Activated naive CD4-positive, alpha-beta T cell treated with anti-CD3 and anti-CD28 coated beads for 36 hours (primary cell): ENCODE measurements around the gene SYTL2. TPM values are rescaled to one million over a fixed set of nuclear protein-coding genes. Genes with fewer than 3 reads are reported as not detected.
"Not testable (repeated sequence)": the region's sequence is repeated elsewhere in the genome, so short reads cannot be mapped to it uniquely, and the experiment has no call there.

Experiments
- CTCF ChIA-PET: fragments of 350-600 bp; sonication (Branson Sonifier 250); formaldehyde crosslinking; loops from one replicate; lab custom pipeline; 2021; ENCODE audit warnings: antibody characterized with exemption; lab: Charles Lee
- DNase-seq: peaks from one replicate; pipeline ENCODE4 v3.0.0-alpha.2; 2020
- H3K27ac Mint-ChIP-seq: one replicate; pipeline ENCODE4 v1.8.0; 2021; ENCODE audit warnings: mild to moderate bottlenecking, mixed read lengths
- H3K27me3 Mint-ChIP-seq: one replicate; pipeline ENCODE4 v1.8.0; 2021; ENCODE audit warnings: low read depth, mixed read lengths
- H3K36me3 Mint-ChIP-seq: one replicate; pipeline ENCODE4 v1.8.0; 2021; ENCODE audit warnings: low read depth, mixed read lengths
- H3K4me1 Mint-ChIP-seq: one replicate; pipeline ENCODE4 v1.8.0; 2021; ENCODE audit warnings: low read depth, mixed read lengths
- H3K4me3 Mint-ChIP-seq: one replicate; pipeline ENCODE4 v1.8.0; 2021; ENCODE audit warnings: mild to moderate bottlenecking, moderate library complexity, mixed read lengths
- H3K9me3 Mint-ChIP-seq: one replicate; pipeline ENCODE4 v1.8.0; 2021; ENCODE audit warnings: mixed read lengths
- intact Hi-C: fragments of 100-400 bp; cut with micrococcal nuclease; formaldehyde crosslinking; loops from one replicate; pipeline ENCODE4 v1.15.1; 2023
- total RNA-seq, 2 experiments: library from RNA; stranded (reverse); gene quantifications; one replicate each; pipeline ENCODE4 v1.2.3, GENCODE V29; 2021

Gene SYTL2
- total RNA-seq, 2 experiments from 2014 or later = 13.8 to 13.9 TPM

DNA sequence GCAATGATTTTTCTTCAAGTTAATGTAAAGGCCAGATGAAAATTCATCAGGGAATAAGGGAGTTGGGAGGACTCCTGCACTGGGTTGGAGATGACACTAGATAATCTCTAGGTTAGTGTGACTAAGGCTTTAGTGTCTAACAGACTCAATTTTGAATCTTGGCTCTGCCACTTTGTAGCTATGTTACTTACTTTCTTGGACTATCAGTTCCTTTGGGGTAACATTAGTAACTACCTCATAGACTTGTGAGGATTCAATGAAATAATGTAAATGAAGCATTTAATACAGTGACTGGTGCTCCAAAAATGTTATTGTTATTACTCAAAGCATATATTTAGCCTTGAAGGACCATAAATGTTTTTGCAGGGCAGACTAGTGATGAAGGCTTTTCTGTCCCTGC, 115.4 kb downstream of the SYTL2 start:
- H3K27me3 Mint-ChIP-seq = no peaks in the 10 kb centered on the region
- no peaks in the 10 kb centered on the region for H3K9me3 Mint-ChIP-seq
- no peaks in the 10 kb centered on the region for H3K36me3 Mint-ChIP-seq
- no peak overlapping the region for H3K4me3 Mint-ChIP-seq
- CTCF ChIA-PET = interaction anchor here (0.7 to 3.6 kb wide), 5 partner anchors 11 to 159 kb away, joined by 3 to 21 read pairs (median 7); partner anchors contain the start of genes CCDC83 and CCDC89
- intact Hi-C loops = loop anchor here (2.0 to 5.0 kb wide), 4 partner anchors 115 to 522 kb away; partner anchors contain the start of genes CCDC83 and SYTL2
- DNase-seq = no peak
- H3K4me1 Mint-ChIP-seq = peaks cover 33% of the 10 kb centered on the region
- no peak overlapping the region for H3K27ac Mint-ChIP-seq

- H3K4me1 Mint-ChIP-seq = peaks cover 22% of the 10 kb centered on the region
- no peaks in the 10 kb centered on the region for H3K36me3 Mint-ChIP-seq
- intact Hi-C loops = loop anchor here (2.0 kb wide), 3 partner anchors 116 to 160 kb away; partner anchors contain the start of genes CCDC83 and SYTL2
- H3K4me3 Mint-ChIP-seq = no peak overlapping the region
- no peak overlapping the region for H3K27ac Mint-ChIP-seq
- no peaks in the 10 kb centered on the region for H3K27me3 Mint-ChIP-seq
- no peaks in the 10 kb centered on the region for H3K9me3 Mint-ChIP-seq
- CTCF ChIA-PET = interaction anchor here (0.6 to 3.6 kb wide), 5 partner anchors 10 to 160 kb away, joined by 3 to 21 read pairs (median 7); partner anchors contain the start of genes CCDC83 and CCDC89
- DNase-seq = peak; percentile 16
Observed at GRCh38 chr11:85694385-85694980, 116.5 kb downstream of the SYTL2 start.

DNA sequence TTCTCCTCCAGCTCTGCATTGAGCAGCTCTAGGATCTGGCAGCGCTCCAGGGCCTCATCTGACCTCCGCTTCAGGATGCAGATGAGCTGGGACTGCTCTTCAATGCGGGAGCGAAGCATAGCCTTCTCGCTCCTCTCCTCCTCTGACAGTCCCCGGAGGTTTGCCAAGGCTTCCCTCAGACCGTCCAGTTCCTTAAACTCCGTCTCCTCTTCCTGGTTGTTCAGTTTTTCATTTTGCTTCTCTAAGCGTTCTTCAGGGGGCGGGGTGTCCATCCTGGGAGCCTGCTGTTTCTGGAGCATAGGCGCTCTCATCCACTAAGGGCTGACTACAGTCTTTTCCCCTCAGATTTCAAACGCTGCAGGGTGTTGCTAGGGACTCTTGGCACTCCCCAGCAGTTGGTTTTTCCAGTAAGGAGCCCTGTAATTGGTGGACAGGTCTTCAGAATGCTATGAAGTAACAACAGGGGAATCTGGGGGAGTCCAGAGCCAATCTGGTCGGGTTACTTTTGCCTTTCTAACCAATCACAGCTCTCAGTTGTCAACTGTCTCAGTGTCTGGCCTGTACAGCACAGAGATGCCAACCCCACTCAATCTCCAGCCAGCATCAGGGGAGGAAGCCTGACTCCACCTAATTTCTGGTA, 125.0 kb downstream of the SYTL2 start, which contains the start of gene CCDC89:
Gene CCDC89, minus strand, starts transcription at position 376 of the 640 bp plus-strand sequence. Its CDS starts 65 bp downstream, at position 311.
- Mint-ChIP-seq H3K27me3 (no peaks in the 10 kb centered on the region), H3K36me3 (no peaks in the 10 kb centered on the region), H3K9me3 (no peaks in the 10 kb centered on the region), H3K4me1 (peaks cover 12% of the 10 kb centered on the region), H3K4me3 (no peak within 1 kb of the TSS), H3K27ac (no peak within 1 kb of the TSS)
- intact Hi-C loops = no loop called here
- DNase-seq = no peak
- CTCF ChIA-PET = interaction anchor here (1.2 to 3.1 kb wide), 3 partner anchors 8 to 169 kb away, joined by 3 to 21 read pairs (median 6); partner anchors contain the start of gene CCDC83

DNA sequence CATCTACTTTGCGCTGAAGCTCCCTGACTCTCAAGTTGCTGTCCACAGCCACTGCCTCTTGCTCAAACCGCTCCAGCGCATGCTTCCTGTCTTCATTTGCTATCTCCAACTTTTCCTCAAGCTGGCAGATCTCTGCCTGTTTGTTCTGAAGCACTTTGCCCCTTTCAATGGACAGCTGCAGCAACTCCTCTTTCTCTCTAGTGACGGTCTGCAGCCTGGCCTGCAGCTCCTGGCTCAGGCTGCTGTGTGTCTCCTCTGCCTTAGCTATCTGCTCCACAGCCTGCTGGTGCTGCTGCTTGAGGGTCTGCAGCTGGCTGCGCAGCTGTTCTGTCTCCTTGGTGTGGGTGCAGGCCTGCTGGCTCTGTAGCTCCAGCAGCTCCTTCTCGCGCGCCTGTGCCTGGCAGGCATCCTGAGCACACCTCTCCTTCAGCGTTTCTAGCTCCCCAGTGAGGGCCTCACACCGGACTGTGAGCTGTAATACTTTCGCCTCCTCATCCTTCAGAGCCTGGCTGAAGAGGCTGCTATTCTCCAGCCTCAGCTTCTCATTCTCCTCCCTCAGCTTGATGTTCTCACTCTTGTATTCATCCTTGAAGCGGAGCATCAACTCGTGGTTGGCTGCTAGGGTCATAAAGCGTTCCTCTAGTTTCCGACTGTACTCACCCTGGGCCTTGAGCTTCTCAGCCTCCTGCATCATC, 125.7 kb downstream of the SYTL2 start:
- CTCF ChIA-PET = interaction anchor here (1.2 to 3.1 kb wide), 3 partner anchors 9 to 170 kb away, joined by 3 to 21 read pairs (median 6); partner anchors contain the start of gene CCDC83
- H3K4me3 Mint-ChIP-seq = no peak overlapping the region
- intact Hi-C loops = no loop called here
- no peaks in the 10 kb centered on the region for H3K36me3 Mint-ChIP-seq
- H3K27ac Mint-ChIP-seq = no peak overlapping the region
- H3K27me3 Mint-ChIP-seq = no peaks in the 10 kb centered on the region
- DNase-seq = no peak
- H3K9me3 Mint-ChIP-seq = no peaks in the 10 kb centered on the region
- H3K4me1 Mint-ChIP-seq = peaks cover 12% of the 10 kb centered on the region

- Mint-ChIP-seq H3K27ac (peak overlapping the region; percentile 57), H3K27me3 (no peaks in the 10 kb centered on the region), H3K4me3 (peak overlapping the region; percentile 73), H3K9me3 (no peaks in the 10 kb centered on the region), H3K36me3 (no peaks in the 10 kb centered on the region), H3K4me1 (peaks cover 12% of the 10 kb centered on the region)
- intact Hi-C loops = loop anchor here (1.0 to 2.0 kb wide), 2 partner anchors 16 to 17 kb away; partner anchors contain the start of gene CREBZF
- DNase-seq = peak; percentile 72
- CTCF ChIA-PET = interaction anchor here (2.1 to 3.1 kb wide), 2 partner anchors 11 to 14 kb away, joined by 8 to 21 read pairs; no protein-coding TSS in a partner anchor
Observed at GRCh38 chr11:85682330-85683305, 128.3 kb downstream of the SYTL2 start.

GRCh38 chr11:85680897-85681296, 130.0 kb downstream of the SYTL2 start:
- Mint-ChIP-seq H3K9me3 (no peaks in the 10 kb centered on the region), H3K4me1 (peaks cover 12% of the 10 kb centered on the region), H3K36me3 (no peaks in the 10 kb centered on the region), H3K4me3 (no peak overlapping the region), H3K27ac (no peak overlapping the region), H3K27me3 (no peaks in the 10 kb centered on the region)
- intact Hi-C loops = no loop called here
- peak; percentile 25 for DNase-seq
- CTCF ChIA-PET = interaction anchor here (0.9 to 1.9 kb wide), 4 partner anchors 10 to 33 kb away, joined by 3 to 7 read pairs (median 4); partner anchors contain the start of gene TMEM126A

- intact Hi-C loops = no loop called here
- no peak overlapping the region for H3K27ac Mint-ChIP-seq
- DNase-seq = no peak
- H3K9me3 Mint-ChIP-seq = no peaks in the 10 kb centered on the region
- no peaks in the 10 kb centered on the region for H3K27me3 Mint-ChIP-seq
- H3K4me3 Mint-ChIP-seq = no peak overlapping the region
- peaks cover 12% of the 10 kb centered on the region for H3K4me1 Mint-ChIP-seq
- no peaks in the 10 kb centered on the region for H3K36me3 Mint-ChIP-seq
- CTCF ChIA-PET = interaction anchor here (0.7 to 1.9 kb wide), 3 partner anchors 13 to 32 kb away, joined by 3 to 7 read pairs (median 4); partner anchors contain the start of gene TMEM126A
Observed at GRCh38 chr11:85679576-85679975, 131.4 kb downstream of the SYTL2 start.

DNA sequence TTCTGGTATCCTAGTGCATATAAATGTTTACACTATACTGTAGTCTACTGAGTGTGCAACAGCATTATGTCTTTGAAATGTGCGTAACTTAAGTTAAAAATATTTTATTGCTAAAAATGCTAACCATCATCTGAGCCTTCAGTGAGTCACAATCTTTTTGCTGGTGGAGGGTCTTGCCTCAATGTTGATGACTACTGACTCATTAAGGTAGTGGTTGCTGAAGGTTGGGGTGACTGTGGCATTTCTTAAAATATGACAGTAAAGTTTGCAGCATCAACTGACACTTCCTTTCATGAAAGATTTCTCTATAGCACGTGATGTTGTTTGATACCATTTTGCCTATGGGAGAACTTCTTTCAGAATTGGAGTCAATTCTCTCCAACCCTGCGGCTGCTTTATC, 137.5 kb downstream of the SYTL2 start:
- Mint-ChIP-seq H3K4me1 (no peaks in the 10 kb centered on the region), H3K36me3 (no peaks in the 10 kb centered on the region), H3K27me3 (no peaks in the 10 kb centered on the region), H3K27ac (no peak overlapping the region), H3K4me3 (no peak overlapping the region), H3K9me3 (no peaks in the 10 kb centered on the region)
- no peak for DNase-seq
- intact Hi-C loops = no loop called here
- CTCF ChIA-PET = interaction anchor here (0.9 kb wide), 1 partner anchor 11 kb away, joined by 5 read pairs; no protein-coding TSS in a partner anchor

- no peaks in the 10 kb centered on the region for H3K4me1 Mint-ChIP-seq
- no peak for DNase-seq
- H3K9me3 Mint-ChIP-seq = no peaks in the 10 kb centered on the region
- CTCF ChIA-PET = interaction anchor here (0.9 to 1.5 kb wide), 2 partner anchors 9 to 12 kb away, joined by 4 to 5 read pairs; no protein-coding TSS in a partner anchor
- H3K36me3 Mint-ChIP-seq = no peaks in the 10 kb centered on the region
- H3K4me3 Mint-ChIP-seq = no peak overlapping the region
- no peaks in the 10 kb centered on the region for H3K27me3 Mint-ChIP-seq
- intact Hi-C loops = no loop called here
- H3K27ac Mint-ChIP-seq = no peak overlapping the region
Observed at GRCh38 chr11:85672105-85672902, 138.6 kb downstream of the SYTL2 start.

DNA sequence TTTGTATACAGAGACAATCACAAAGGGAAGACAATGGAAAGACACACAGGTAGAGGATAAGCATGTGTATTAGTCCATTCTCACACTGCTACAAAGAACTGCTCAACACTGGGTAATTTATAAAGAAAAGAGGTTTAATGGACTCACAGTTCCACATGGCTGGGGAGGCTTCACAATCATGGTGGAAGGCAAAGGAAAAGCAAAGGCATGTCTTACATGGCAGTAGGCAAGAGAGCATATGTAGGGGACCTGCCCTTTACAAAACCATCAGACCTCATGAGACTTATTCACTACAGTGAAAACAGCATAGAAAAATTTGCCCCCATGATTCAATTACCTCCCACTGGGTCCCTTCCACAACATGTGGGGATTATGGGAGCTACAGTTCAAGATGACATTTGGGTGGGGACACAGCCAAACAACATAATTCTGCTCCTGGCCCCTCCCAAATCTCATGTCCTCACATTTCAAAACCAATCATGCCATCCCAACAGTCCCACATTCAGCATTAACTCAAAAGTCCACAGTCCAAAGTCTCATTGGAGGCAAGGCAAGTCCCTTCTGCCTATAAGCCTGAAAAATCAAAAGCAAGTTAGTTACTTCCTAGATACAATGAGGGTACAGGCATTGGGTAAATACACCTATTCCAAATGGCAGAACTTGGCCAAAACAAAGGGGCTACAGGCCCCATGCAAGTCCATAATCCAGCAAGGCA, 139.8 kb downstream of the SYTL2 start:
- H3K27ac Mint-ChIP-seq, H3K27me3 Mint-ChIP-seq, H3K4me3 Mint-ChIP-seq, intact Hi-C loops, H3K36me3 Mint-ChIP-seq, H3K4me1 Mint-ChIP-seq, DNase-seq, H3K9me3 Mint-ChIP-seq: not testable (repeated sequence)
- CTCF ChIA-PET = interaction anchor here (1.5 kb wide), 1 partner anchor 10 kb away, joined by 4 read pairs; no protein-coding TSS in a partner anchor
